LHCN-M2 (cell line): Measurements from ENCODE around the gene SPARC. TPM values are rescaled to one million over a fixed set of nuclear protein-coding genes. Genes with fewer than 3 reads are reported as not detected.
A peak's percentile ranks its signal among the peaks of the same experiment; 100 is the strongest.

Experiments
- DNase-seq: peaks from one replicate; pipeline ENCODE4 v3.0.0-alpha.2; 2012; ENCODE audit warnings: low read depth
- total RNA-seq: library from RNA; depleted of rRNA; stranded (reverse); fragments of >200 nt; gene quantifications from 2 replicates; pipeline ENCODE4 v1.2.3, GENCODE V29; 2014

The SPARC gene
- total RNA-seq, 1 experiment from 2014 or later: 1,163 TPM

DNA sequence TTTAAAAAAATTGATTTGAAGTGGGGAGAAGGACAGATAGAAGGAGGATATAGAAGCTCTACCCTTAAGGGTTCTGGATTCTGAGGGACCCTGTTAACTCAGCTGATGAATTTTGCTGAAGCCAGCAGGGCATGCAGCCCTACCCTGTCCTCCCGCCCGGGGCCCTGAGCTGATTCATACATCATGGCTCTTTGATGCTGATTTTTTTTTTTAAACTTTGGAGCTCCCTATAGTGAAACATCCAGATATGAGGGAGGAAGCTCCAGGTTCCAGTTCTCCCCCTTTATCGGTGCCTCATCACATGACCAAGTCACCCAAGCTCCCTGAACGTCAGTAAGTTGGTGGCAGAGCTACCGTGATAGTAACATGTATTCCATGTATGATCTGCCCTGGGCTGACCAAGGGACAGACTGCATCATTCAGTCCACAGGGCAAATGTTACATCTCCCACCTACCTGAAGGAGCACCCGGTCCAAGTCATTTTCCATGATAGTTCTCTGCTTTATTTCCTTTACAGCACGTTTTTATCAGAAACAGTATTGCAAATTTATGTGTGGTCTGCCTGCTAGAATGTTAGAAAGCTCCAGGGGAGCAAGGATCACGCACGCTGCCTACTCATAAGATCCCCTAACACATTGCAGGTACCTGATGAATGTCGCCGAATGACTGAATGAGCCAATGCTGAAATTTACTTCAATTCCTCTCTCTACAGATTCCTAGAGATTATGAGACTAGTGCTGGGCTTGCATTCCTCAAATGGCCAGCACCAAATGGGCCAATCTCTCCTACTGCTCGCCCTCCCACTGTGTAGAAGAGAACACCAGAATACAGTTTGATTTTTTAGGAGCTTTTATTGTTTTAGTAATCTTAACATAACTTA is 25.9 kb downstream of the SPARC start:
- peak; percentile 75 for DNase-seq

DNA sequence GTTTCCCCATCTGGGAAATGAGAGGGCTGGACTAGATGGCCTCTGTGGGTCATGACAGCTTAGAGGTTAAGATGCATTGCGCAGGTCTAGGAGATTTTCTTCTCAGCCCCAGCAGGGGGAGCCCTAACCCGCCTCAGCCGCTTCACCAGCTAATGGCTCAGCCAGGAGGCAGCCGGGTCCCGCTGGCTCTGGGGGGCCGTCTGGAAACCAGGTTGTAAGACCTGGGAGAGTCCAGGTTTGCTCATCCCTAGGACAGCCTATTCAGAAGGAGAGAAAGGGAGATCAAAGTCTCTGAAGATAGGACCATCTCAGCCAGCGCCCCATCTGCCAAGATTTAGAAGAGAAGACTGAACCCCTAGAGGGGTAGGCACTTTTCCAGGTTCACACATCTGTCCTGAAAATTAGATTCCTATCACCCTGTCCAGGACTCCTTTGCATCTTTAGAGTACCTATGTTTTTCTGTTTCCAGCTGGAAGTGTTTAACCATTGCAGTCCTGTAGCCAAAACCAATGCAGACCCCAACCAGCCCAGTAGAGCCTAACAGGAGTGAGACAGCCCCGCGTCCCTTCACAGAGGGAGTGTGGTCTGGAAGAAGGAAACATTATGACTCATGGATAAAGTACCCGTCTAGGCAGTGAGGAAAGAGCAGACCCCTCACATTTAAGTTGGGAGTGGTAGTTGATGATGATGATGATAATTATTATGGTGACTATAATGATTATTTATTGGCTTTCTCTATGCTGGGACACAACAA is 27.5 kb downstream of the SPARC start:
- DNase-seq: peak; percentile 78

DNA sequence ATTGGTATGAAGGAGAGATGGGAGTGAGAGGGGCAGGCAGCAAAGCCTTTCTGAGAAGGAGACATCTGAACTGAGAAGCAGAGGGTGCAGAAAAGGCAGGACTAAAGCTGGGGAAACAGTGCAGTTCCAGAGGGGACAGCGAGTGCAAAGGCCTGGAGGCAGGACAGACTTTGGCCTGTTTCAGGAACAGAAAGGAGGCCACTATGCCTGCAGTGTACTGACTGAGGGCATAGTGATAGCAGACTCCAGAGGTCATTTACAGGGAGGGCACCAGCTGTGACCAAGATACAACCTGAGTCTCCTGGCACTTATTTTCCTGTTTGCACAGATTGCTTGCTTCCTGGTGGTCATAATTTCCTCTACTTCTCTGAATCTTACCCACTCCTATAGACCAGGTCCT is 29.6 kb downstream of the SPARC start:
- DNase-seq: no peak

DNA sequence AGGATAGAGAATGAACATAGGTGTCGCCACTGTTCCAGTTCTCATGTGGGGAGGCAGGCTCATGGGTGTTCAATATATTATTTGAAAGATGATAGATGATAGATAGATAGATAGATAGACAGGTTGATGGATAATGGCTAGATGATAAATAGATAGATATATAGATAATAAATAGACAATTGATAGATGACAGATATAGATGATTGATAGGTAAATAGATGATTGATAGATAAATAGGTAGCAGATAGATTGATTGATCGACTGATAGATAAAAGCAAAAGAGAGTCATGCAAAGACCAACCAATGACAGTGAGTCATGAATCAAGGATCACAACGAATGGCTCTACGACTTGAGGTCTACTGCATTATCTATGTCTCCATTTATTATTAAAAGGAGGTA is 30.4 kb downstream of the SPARC start:
- DNase-seq: no peak

DNA sequence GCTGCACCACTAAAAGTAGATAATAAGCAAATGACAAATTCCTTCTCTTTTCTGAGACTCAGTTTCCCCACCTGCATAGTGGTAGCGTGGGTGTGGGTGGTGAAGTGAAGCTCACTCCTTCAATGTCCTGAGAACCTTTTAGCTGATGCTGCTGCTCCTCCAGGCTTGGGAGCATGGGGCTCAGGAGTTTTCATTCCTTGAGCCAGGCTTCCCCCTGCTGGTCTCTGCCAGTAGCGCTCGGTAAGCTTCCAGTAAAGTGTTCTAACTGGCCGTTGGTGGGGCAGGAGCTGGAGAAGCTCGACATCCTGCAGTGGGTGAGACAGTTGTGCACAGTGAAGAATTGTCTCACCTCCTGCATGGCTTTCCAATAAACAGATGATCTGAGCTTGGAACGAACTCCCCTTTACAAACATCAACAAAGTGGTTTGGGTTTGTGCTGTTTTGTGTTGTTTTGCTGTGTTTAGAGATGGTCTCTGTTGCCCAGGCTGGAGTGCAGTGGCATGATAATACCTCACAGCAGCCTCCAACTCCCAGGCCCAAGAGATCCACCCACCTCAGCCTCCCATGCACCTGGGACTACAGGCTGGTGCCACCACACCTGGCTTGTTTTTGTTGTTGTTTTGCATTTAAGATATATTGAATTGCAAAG is 34.6 kb downstream of the SPARC start:
- DNase-seq: peak; percentile 76

DNA sequence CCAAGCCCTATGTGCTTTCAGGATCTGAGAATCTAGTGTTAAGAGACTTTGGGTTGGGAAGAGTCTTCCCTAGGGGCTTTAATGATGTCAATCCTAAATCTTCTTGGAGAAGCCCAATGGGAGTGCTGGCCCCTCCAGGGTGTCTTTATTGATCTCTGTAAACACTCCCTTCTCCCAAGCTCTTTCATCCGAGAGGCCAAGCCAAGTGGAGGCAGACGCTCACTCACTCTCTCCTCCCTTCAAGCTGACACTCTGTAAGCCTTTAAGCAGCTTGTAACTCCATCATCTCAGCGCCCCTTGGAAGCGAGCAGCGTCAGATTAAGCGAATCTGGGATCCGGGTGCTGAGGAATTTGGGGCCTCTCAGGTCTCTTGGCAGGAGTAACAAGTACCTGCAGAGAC is 37.7 kb downstream of the SPARC start:
- DNase-seq: no peak

DNA sequence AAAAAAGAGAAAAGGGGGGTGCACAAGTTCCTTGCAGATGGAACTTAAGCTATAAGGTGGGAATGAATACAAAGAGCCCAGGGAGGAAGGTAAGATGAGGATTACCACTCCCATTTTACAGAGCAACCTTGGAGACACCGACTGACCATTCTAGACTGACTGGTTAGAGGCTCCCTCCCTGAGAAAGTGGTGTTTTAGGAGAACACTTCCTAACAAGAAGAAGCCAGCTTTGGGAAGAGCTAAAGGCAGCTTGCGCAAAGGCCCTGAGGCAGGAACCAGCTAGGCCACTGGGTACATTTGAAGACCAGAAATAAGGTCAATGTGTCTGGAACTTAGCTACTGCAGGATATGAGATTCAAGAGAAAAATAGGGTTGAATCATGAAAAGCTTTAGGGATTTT is 38.6 kb downstream of the SPARC start:
- DNase-seq: no peak

DNA sequence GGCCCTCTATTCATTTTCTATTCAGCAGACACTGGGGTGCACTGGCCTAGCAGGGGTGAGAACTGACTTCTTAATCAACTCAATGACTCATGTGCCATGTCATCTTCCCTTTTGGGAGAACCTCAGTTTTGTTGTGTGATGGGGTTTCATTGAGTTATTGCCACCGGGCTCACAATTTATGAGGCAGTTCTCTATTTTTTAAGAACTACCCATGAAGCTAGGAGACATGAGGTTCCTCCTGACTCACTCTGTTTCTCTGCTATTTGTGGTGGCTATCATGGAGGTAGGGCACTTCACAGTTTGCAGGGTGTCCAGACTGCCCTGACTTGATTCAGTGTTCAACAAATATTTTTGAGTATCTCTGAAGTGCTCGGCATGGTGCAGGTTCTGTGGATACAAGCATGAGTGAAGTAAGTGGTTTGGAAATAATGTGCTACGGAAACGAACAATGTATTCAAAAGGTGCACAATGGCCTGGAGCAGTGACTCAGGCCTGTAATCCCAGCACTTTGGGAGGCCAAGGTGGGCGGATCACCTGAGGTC is 39.3 kb downstream of the SPARC start:
- no peak for DNase-seq

DNA sequence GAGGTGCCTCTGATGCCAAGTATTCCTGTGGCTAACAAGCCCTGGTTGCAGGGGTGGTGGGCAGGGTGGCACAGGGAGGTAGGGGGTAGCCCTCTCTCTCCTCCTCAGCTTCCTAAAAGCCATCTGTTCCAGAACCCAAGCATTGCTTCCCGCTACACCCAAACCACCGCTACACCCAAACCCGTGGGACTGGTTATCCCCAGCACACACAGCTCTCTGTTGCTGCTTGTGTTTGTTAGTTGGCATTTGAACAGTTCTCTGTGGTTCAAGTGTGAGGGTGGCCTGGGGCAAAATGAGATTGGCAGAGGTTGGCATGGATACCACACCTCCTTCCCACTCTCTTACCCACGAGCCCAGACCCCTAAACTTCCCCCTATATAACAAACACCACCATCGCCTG is 40.4 kb downstream of the SPARC start:
- no peak for DNase-seq

DNA sequence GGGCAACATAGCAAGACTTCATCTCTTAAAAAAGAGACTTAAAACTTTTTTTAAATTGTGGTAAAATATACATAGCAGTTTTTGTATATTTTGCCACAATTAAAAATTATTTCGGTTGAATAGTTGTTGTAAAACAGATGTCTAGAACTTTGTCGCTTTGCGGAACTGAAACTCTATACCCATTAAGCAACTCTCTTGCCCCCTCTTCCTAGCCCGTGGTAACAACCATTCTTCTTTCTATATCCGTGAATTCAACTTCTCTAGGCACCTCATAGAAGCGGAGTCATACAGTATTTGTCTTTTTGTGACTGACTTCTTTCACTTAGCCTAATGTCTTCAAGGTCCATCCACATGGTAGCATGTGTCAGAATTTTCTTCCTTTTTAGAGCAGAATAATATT is 43.3 kb downstream of the SPARC start:
- DNase-seq: no peak

DNA sequence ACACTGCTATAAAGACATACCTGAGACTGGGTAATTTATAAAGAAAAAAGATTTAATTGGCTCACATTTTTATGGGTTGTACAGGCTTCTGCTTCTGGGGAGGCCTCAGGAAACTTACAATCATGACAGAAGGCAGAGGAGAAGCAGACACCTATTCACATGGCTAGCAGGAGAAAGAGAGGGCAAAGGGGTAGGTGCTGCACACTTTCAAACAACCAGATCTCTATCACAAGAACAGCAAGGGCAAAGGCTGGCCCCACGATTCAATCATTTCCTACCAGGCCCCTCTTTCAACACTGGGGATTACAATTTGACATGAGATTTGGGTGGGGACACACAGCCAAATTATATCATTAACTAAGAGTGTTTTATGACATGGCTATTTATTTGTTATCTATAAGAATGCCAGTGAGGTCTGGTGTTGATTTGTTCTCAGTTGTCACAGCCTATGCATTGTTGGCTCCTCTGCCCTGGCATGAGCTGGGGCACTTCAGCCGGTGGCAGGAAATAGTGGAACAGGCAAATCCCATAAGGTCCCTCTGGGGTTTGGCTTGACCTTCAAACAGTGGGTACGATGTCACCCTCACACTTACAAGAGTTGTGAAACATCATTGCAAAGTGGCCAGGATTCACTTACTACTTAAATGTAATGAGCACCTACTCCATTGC is 44.1 kb downstream of the SPARC start:
- DNase-seq: no peak

DNA sequence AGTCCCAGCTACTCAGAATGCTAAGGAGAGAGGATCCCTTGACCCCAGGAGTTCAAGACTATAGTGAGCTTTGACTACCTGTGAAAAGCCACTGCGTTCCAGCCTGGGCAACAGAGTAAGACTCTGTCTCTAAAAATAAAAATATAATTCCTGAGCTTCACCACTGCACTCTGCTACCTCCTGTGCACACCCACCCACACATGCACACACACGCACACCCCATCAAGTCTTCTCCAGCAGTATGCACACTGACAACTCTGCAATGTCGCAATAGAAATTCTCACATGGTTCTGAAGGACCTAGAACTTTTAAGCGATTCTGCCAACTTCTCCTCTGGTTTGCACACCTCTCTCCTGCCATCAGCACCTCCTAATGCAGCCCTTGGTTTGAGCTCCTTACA is 48.1 kb downstream of the SPARC start:
- DNase-seq: no peak

DNA sequence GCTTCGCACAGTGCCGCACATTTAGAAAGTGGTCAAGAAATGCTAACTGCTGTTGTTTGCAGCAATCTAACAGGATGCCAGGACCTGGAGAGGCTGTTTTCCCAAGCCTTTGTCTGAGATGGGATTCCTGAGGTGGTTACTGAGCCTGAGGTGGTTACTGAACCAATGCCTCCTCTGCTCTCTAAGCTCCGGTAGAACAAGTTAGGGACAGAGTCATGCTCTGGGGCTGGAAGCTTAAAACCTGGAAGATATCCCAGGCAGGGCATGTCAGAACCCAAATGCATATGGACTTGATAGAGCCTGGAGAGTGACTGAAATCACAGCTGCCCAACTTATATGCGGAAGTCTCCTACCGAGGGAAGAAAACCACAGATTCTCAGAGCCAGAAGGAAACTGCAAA is 49.0 kb downstream of the SPARC start:
- DNase-seq: no peak

DNA sequence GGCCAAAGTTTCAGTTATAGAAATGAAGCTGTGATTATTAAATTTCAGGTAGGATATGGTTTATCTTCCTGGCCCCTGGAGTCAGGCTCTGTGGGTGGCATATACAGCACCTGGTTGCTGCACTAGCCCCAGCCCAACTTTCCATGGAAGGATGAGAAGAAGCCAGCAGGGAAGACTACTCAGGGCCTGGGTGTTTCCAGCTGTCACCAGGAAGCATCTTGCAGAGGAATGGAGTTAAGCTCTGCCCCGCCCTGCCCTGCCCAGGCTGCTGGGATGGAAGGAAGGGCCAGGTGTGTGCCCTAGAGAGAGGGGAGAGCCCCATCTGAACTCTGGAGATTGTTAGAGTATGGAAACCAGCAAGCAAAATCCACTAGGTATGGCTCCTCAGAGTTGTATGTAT is 52.8 kb downstream of the SPARC start:
- DNase-seq: no peak

DNA sequence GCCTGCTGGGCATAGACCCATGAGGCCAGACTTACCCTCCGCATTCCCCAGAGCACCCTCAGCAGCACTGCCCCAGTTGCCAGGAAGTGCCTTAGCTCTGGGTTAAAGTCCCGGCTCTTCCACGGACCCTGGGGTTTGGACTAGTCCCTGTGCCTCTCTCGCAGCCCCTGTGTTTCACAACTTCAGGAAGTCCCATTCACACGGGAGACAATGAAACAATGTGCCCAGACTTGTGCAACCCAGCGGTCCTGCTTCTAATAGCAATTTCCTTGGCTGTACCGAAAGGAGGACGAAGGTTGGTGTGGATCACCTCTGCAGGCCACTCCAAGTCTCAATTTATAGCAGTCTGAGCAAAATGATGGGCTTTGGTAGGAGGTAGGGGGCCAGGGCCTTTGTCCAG is 53.8 kb downstream of the SPARC start:
- no peak for DNase-seq

DNA sequence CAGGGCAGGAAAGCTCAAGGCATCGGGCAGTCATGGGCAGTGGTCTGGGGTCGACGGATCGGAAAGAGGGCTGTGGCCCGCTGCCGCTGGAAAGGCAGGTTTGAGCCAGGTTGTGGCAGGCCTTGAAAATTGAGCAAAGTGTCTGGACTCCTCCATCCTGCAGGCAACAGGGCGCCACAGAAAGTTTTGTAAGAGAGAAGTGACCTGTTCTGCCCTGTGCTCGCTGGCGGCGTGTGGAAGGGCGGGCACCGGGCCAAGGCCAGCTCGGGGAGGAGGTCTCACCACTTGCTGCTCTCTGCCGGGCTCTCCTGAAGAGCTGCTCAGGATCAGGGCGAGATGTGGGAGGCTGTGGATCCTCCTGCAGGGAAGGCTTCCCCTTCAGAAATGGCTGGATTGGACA is 54.2 kb downstream of the SPARC start:
- DNase-seq: no peak

DNA sequence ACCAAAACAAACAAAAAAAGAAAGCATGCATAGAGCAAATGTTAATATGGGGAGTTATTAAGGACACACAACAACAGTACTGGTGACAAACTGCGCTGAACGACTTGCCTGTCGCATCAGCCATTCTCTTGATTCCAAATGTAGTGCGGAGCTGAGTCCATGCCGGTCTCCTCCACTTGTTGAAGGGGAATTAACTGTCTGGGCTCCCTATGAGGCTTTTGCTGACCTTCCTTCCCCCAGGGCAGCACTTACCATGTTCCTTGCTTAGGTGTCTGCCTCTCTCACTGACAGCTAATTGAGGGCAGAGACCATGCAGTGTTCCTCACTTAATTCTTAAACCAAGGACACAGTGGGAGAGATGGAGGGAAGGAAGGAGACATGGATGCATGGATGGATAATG is 54.8 kb downstream of the SPARC start:
- DNase-seq: no peak

DNA sequence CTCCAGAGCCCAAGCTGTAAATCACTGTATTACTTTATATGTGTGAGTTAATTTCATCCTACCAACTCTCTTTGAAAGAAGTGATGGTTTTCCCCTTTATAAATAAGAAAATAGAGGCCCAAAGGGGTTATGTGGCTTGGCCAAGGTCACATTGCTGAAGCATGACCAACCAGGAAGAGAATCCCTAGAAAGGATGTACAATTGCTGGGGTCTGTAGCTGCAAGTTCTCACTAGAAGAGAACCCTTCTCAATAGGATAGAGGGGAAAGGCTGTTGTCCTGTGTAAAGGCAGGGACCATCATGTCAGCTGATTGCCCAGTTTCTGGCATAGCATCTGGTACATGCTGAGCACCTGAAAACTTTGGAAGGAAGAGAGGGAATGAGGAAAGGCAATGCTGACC is 56.6 kb downstream of the SPARC start:
- DNase-seq: no peak

DNA sequence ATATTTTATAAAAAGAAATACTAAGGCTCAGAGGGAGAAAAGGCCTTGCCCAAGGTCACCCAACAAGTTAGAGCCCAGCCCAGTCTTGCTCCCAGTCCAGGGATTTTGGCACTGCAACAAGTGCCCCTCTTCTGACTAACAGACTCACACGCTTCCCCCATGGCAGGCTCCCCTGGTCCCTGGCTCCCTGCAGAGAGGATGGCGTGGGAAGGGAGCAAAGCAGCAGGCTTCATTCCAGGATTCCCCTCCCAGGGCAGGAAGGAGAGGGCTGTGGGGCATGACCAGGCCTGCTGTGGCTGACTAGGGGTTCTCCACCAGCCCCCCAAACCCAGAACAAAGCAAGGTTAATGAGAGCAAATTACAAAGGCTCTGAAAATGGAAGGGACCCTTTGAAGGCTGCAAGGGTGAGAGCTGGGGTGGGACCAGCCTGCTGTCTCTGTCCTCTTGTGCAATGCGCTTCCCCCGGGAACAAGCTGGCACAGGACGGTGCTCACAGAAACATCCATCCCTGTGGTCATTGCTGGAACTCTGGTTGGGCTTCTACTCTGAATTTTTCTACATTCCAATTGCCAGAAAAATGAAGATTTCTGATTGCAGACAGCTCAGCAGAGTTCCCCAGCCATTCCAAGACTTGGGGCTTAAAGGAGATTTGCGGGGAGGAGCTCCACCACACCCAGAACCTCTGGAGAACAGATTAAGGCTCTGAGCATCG is 58.4 kb downstream of the SPARC start:
- DNase-seq: peak; percentile 37

DNA sequence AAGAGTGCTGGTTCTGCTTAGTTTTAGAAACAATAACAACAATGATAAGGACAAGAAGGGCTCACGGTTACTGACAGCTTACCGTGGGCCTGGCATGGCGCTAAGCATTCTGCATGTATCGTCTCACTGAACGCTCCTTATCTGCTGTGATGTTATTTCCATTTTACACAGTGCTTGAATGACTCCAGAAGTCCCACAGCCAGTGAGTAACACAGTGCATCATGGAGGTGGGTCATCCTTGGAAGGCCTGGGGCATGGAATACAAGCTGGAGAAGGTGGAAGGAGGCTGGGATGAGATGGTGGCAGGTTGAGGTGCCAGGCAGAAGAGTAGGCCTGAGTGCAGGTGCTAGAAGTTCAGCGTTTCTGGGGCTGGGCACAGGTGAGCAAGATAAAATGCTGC is 59.1 kb downstream of the SPARC start:
- DNase-seq: no peak

DNA sequence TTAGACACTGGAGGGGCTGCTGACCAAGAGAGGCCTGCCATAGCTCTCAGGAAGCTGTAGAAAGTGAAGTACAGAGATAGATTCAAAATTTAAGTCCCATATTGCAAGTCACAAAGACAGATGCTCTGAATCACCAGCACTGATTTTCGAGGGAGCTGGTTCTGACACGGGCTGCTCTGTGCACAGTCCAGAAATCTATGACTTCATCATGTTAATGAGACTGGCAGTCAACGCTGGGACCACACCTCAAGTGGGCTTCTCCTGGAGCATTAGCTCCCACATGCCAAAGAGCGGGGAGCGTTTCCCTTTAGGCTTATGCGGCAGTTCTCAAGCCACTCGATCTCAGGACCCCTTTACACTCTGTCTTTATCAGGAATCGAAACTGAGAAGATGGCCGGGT is 61.4 kb downstream of the SPARC start:
- no peak for DNase-seq
